ENCODE data around the gene KLHL10.

GRCh38 chr17:41814195-41814594 lies 23.4 kb upstream of the KLHL10 start:
- no peak for TF ChIP-seq POLR2G (IDR thresholded peaks at IDR 0.05; ENCODE audit: low read depth, low read length)
- TF ChIP-seq CTCF (CRISPR knock-in tag; IDR thresholded peaks at IDR 0.05): no peak
- TF ChIP-seq BRD4 (CRISPR knock-in tag; IDR thresholded peaks at IDR 0.05): no peak
- no peak for TF ChIP-seq ZBTB14 (CRISPR knock-in tag; IDR thresholded peaks at IDR 0.05)
- no peak for TF ChIP-seq FOSL1 (CRISPR knock-in tag; IDR thresholded peaks at IDR 0.05; ENCODE audit: borderline replicate concordance)
- no peak for TF ChIP-seq CHD4 (IDR thresholded peaks at IDR 0.05; ENCODE audit: borderline replicate concordance, low read length)
- TF ChIP-seq ZNF564 (CRISPR knock-in tag; IDR thresholded peaks at IDR 0.05): no peak
- no peak for TF ChIP-seq ZNF446 (CRISPR knock-in tag; IDR thresholded peaks at IDR 0.05)
- no peak for TF ChIP-seq ZNF597 (CRISPR knock-in tag; IDR thresholded peaks at IDR 0.05)
- TF ChIP-seq FOXM1 (CRISPR knock-in tag; IDR thresholded peaks at IDR 0.05): no peak
- TF ChIP-seq RAD21 (CRISPR knock-in tag; IDR thresholded peaks at IDR 0.05): no peak
- TF ChIP-seq GABPA (IDR thresholded peaks at IDR 0.05; ENCODE audit: low read depth, low read length): no peak
- no peak for TF ChIP-seq GABPA (CRISPR knock-in tag; IDR thresholded peaks at IDR 0.05; ENCODE audit: low read depth)
- no peak for TF ChIP-seq GLMP (CRISPR knock-in tag; IDR thresholded peaks at IDR 0.05; ENCODE audit: borderline replicate concordance)
